Lower lobe of right lung (tissue), 2 donors: ENCODE data around the gene RPAP2. TPM values are rescaled to one million over a fixed set of nuclear protein-coding genes. Genes with fewer than 3 reads are reported as not detected.

ENCODE experiments used
- ATAC-seq, 2 donors: fragments of 200-7000 bp; cut with Tn5 transposase; one replicate each; pipeline ENCODE4 v1.9.1; 2020 to 2022; ENCODE audit warnings: mild to moderate bottlenecking in 2 of 2, moderate library complexity in 2 of 2
- DNase-seq: peaks from one replicate; pipeline ENCODE4 v3.0.0-alpha.2; 2020
- H3K27ac ChIP-seq: fragments of 200-600 bp; one replicate; pipeline ENCODE4 v1.8.0; 2022
- H3K27me3 ChIP-seq: fragments of 200-600 bp; one replicate; pipeline ENCODE4 v1.8.0; 2022; ENCODE audit warnings: low read depth
- H3K36me3 ChIP-seq: fragments of 200-600 bp; one replicate; pipeline ENCODE4 v1.8.0; 2022; ENCODE audit warnings: mild to moderate bottlenecking
- H3K4me1 ChIP-seq: fragments of 200-600 bp; one replicate; pipeline ENCODE4 v1.8.0; 2022
- H3K4me3 ChIP-seq: fragments of 200-600 bp; one replicate; pipeline ENCODE4 v1.8.0; 2022; ENCODE audit warnings: mild to moderate bottlenecking
- H3K9me3 ChIP-seq: fragments of 200-600 bp; one replicate; pipeline ENCODE4 v1.8.0; 2022
- CTCF ChIP-seq: fragments of 200-600 bp; IDR thresholded peaks from one replicate; pipeline ENCODE4 v1.8.0; 2022; ENCODE audit warnings: antibody characterized with exemption, mild to moderate bottlenecking
- intact Hi-C: fragments of 100-400 bp; cut with DNase I; formaldehyde crosslinking; loops from one replicate; pipeline ENCODE4 v1.11.0; 2022
- total RNA-seq: library from RNA; stranded (reverse); fragmentation: NEBNext Ultra II Directional; extraction: Animal tissue kit (Norgen Biotek cat#: 25700); gene quantifications from one replicate; pipeline ENCODE4 v1.2.1, GENCODE V29; 2021
- donor health status: DM: no; HTN: yes; CAD: no; lungs with severe emphysema.

Gene RPAP2
- total RNA-seq, 1 donor from 2014 or later, result 20.0 TPM

DNA sequence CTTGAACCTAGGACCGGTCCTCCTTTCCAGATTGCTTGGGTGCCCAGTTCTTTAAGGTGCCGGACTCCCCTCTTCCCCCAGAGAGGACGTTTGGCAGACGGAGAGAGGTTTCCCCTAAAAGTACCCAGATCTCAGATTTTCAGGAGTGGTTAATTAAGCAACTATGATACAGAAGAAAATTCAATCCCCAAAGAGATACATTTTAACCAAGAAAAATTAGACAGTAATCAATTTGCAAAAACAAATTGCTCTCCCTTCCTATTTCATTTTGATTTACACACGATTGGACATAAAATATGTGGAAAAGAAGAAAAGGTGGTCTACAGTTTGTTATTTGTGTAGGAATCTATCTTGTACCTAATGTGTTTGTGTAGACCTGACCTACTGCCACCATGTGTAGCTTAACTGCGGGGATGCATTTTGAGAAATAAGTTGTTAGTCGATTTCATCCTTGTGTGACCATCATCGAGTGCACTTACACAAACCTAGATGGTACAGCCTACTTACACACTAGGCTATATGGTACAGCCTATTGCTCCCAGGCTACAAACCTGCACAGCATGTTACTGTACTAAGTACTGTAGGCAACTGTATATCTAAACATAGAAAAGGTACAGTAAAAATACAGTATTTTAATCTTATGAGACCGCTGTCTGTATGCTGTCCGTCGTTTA is 755 bp downstream of the RPAP2 start:
- no peak for DNase-seq
- Histone ChIP-seq H3K4me3 (peak overlapping the region; percentile 77), H3K27ac (peak overlapping the region; percentile 88), H3K9me3 (no peaks in the 10 kb centered on the region), H3K36me3 (peaks cover 31% of the 10 kb centered on the region), H3K4me1 (peaks cover 21% of the 10 kb centered on the region), H3K27me3 (no peaks in the 10 kb centered on the region)
- no peak for TF ChIP-seq CTCF
- no peak for ATAC-seq
- intact Hi-C loops, result no loop called here

DNA sequence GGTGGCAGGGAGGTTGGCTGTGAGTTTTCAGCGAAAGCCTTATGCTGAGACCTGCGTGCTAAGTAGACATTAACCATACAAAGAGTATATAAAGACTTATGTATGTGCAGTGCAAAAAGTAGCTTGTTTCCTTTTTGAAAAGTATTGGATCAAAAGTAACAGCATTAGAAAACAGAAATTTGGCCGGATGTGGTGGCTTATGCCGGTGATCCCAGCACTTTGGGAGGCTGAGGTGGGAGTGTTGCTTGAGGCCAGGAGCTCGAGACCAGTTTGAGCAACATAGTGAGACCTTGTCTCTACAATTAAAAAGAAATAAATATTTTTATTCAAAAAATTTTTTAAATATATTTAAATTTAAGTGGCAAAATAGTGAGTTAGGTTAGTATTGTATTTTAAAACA is 2.2 kb downstream of the RPAP2 start:
- peaks cover 37% of the 10 kb centered on the region for H3K36me3 ChIP-seq
- peaks cover 21% of the 10 kb centered on the region for H3K4me1 ChIP-seq
- no peak overlapping the region for H3K27ac ChIP-seq
- intact Hi-C loops, result no loop called here
- H3K9me3 ChIP-seq, result no peaks in the 10 kb centered on the region
- DNase-seq (no peak), ATAC-seq (no peak)
- TF ChIP-seq CTCF, result no peak
- no peaks in the 10 kb centered on the region for H3K27me3 ChIP-seq
- H3K4me3 ChIP-seq, result no peak overlapping the region

DNA sequence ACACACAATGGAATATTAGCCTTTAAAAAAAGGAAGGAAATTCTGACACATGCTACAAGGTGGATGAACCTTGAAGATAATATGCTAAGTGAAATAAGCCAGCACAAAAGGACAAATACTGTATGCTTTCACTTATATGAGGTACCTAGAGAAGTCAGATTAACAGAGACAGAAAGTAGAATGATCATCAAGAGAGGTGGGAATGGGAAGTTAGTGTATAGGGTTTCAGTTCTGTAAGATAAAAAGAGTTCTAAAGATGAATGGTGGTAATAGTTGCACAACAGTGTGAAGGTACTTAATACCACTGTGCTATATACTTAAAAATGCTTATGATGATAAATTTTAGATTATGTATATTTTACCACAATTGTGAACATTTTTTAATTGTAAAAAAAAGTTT is 7.2 kb downstream of the RPAP2 start:
- Histone ChIP-seq H3K27ac (no peak overlapping the region), H3K9me3 (no peaks in the 10 kb centered on the region), H3K36me3 (peaks cover 51% of the 10 kb centered on the region), H3K27me3 (no peaks in the 10 kb centered on the region), H3K4me3 (no peak overlapping the region), H3K4me1 (no peaks in the 10 kb centered on the region)
- intact Hi-C loops, result no loop called here
- DNase-seq, result no peak
- no peak for ATAC-seq
- no peak for TF ChIP-seq CTCF

- intact Hi-C loops, result no loop called here
- no peaks in the 10 kb centered on the region for H3K4me1 ChIP-seq
- no peak for ATAC-seq
- no peak overlapping the region for H3K4me3 ChIP-seq
- no peak for DNase-seq
- H3K9me3 ChIP-seq, result no peaks in the 10 kb centered on the region
- TF ChIP-seq CTCF, result no peak
- H3K36me3 ChIP-seq, result peaks cover 63% of the 10 kb centered on the region
- no peak overlapping the region for H3K27ac ChIP-seq
- H3K27me3 ChIP-seq, result no peaks in the 10 kb centered on the region
These were observed 9.1 kb downstream of the RPAP2 start for GRCh38 chr1:92307980-92308379.

GRCh38 chr1:92310185-92310597 is 11.3 kb downstream of the RPAP2 start:
- DNase-seq (no peak), ATAC-seq (no peak)
- Histone ChIP-seq H3K4me1 (no peaks in the 10 kb centered on the region), H3K27me3 (no peaks in the 10 kb centered on the region), H3K27ac (no peak overlapping the region), H3K4me3 (no peak overlapping the region), H3K9me3 (no peaks in the 10 kb centered on the region), H3K36me3 (peaks cover 46% of the 10 kb centered on the region)
- peak; percentile 53 for TF ChIP-seq CTCF
- intact Hi-C loops, result no loop called here
